Measurements from ENCODE around the gene PXMP4.

PXMP4 gene

GRCh38 chr20:33687370-33687915, 32.7 kb downstream of the PXMP4 start:
- TF ChIP-seq ZFP3 (CRISPR knock-in tag; IDR thresholded peaks at IDR 0.05), result no peak
- TF ChIP-seq CSDC2 (CRISPR knock-in tag; IDR thresholded peaks at IDR 0.05), result no peak
- TF ChIP-seq RARB (CRISPR knock-in tag; IDR thresholded peaks at IDR 0.05), result no peak
- TF ChIP-seq GLIS3 (CRISPR knock-in tag; IDR thresholded peaks at IDR 0.05), result no peak
- TF ChIP-seq PPARA (CRISPR knock-in tag; IDR thresholded peaks at IDR 0.05; ENCODE audit: borderline replicate concordance), result no peak
- no peak for TF ChIP-seq PATZ1 (CRISPR knock-in tag; IDR thresholded peaks at IDR 0.05; ENCODE audit: borderline replicate concordance)
- ATAC-seq, result no peak

- no peak for TF ChIP-seq TCF4 (CRISPR knock-in tag; IDR thresholded peaks at IDR 0.05; ENCODE audit: borderline replicate concordance)
- TF ChIP-seq TSHZ2 (CRISPR knock-in tag; IDR thresholded peaks at IDR 0.05), result no peak
- TF ChIP-seq ESRRG (CRISPR knock-in tag; IDR thresholded peaks at IDR 0.05), result no peak
- no peak for TF ChIP-seq ARNTL (CRISPR knock-in tag; IDR thresholded peaks at IDR 0.05; ENCODE audit: borderline replicate concordance, low read depth)
- TF ChIP-seq ISL1 (CRISPR knock-in tag; IDR thresholded peaks at IDR 0.05), result no peak
- TF ChIP-seq ZNF565 (CRISPR knock-in tag; conservative IDR thresholded peaks at IDR 0.05; ENCODE audit: low read depth), result no peak
- TF ChIP-seq CSRNP3 (CRISPR knock-in tag; IDR thresholded peaks at IDR 0.05), result no peak
- TF ChIP-seq GLIS3 (CRISPR knock-in tag; IDR thresholded peaks at IDR 0.05), result no peak
- TF ChIP-seq BACH2 (CRISPR knock-in tag; IDR thresholded peaks at IDR 0.05; ENCODE audit: borderline replicate concordance), result no peak
- no peak for TF ChIP-seq CSDC2 (CRISPR knock-in tag; IDR thresholded peaks at IDR 0.05)
- TF ChIP-seq PPARA (CRISPR knock-in tag; IDR thresholded peaks at IDR 0.05; ENCODE audit: borderline replicate concordance), result no peak
- TF ChIP-seq TOX (CRISPR knock-in tag; IDR thresholded peaks at IDR 0.05; ENCODE audit: borderline replicate concordance), result no peak
- TF ChIP-seq ZC3H10 (CRISPR knock-in tag; IDR thresholded peaks at IDR 0.05), result no peak
- TF ChIP-seq ZNF8 (CRISPR knock-in tag; IDR thresholded peaks at IDR 0.05), result no peak
- no peak for ATAC-seq
Observed at GRCh38 chr20:33686984-33687366, 33.1 kb downstream of the PXMP4 start.

- peak; percentile 98 for ATAC-seq
- TF ChIP-seq PATZ1 (CRISPR knock-in tag; IDR thresholded peaks at IDR 0.05; ENCODE audit: borderline replicate concordance), result no peak
- no peak for TF ChIP-seq TCF4 (CRISPR knock-in tag; IDR thresholded peaks at IDR 0.05; ENCODE audit: borderline replicate concordance)
Observed at GRCh38 chr20:33686100-33686983, 33.8 kb downstream of the PXMP4 start, which contains the start of gene E2F1. TSS of gene E2F1 (minus strand) at chr20:33686385. CDS start at chr20:33686264, 121 bp downstream.

GRCh38 chr20:33685328-33686099, 34.6 kb downstream of the PXMP4 start:
- peak; percentile 10 for ATAC-seq
- TF ChIP-seq ISL1 (CRISPR knock-in tag; IDR thresholded peaks at IDR 0.05) (no peak), ZNF565 (CRISPR knock-in tag; conservative IDR thresholded peaks at IDR 0.05; ENCODE audit: low read depth) (no peak)
